Thyroid gland (tissue), 4 donors: Measurements from ENCODE around the gene RALGDS. TPM values are rescaled to one million over a fixed set of nuclear protein-coding genes. Genes with fewer than 3 reads are reported as not detected.

Experiments
- DNase-seq, 2 donors: peaks; one replicate each; pipeline ENCODE4 v3.0.0-alpha.2; 2019
- H3K27ac ChIP-seq, 3 donors: fragments of 200-600 bp; sonication (generic); 1 replicate in 2 of 3; 2 replicates in 1 of 3; pipeline ENCODE4 v1.5.1; 2016 to 2019; ENCODE audit warnings: mild to moderate bottlenecking in 1 of 3, moderate library complexity in 1 of 3
- H3K27me3 ChIP-seq: fragments of 200-600 bp; sonication (generic); one replicate; pipeline ENCODE4 v1.5.1; 2019
- H3K36me3 ChIP-seq, 2 donors: fragments of 200-600 bp; sonication (generic); one replicate each; pipeline ENCODE4 v1.5.1; 2016 to 2019
- H3K4me1 ChIP-seq, 2 donors: fragments of 200-600 bp; sonication (generic); one replicate each; pipeline ENCODE4 v1.5.1; 2017 to 2019
- H3K4me3 ChIP-seq, 3 donors: fragments of 200-600 bp; sonication (generic); replicated peaks in 1 of 3; 1 replicate in 2 of 3; 2 replicates in 1 of 3; pipeline ENCODE4 v1.5.1; 2016; ENCODE audit warnings: mild to moderate bottlenecking in 1 of 3
- H3K9me3 ChIP-seq: fragments of 200-600 bp; sonication (generic); one replicate; pipeline ENCODE4 v1.5.1; 2017
- POLR2A ChIP-seq, 2 donors: fragments of 450-650 bp; IDR thresholded peaks; one replicate each; pipeline ENCODE4 v1.6.1; 2017; ENCODE audit warnings: antibody characterized with exemption in 2 of 2, mild to moderate bottlenecking in 2 of 2, moderate library complexity in 1 of 2
- WGBS, 2 donors: methylation state at CpG; one replicate each; pipeline ENCODE4 v1.1.5; 2017; 5-methylcytosine and 5-hydroxymethylcytosine counted together
- intact Hi-C: fragments of 100-400 bp; cut with DNase I; formaldehyde crosslinking; loops from one replicate; pipeline ENCODE4 v1.15.1; 2023
- total RNA-seq, 4 donors: library from RNA; depleted of rRNA; stranded (reverse); fragments of >200 nt; gene quantifications; one replicate each; pipeline ENCODE4 v1.2.3, GENCODE V29; 2016
- TF ChIP-seq, protein P1 (sequence below), 6 experiments: fragments of 200-600 bp in 3 of 6; fragments of 450-650 bp in 3 of 6; sonication (generic) in 3 of 6; IDR thresholded peaks; one replicate each; pipeline ENCODE4 v1.5.1; 2016 to 2019; ENCODE audit warnings: antibody characterized with exemption in 6 of 6, mild to moderate bottlenecking in 2 of 6, inconsistent platforms in 1 of 6, moderate library complexity in 1 of 6

Gene RALGDS
- total RNA-seq, 4 donors from 2014 or later: 32.2 to 55.3 (median 43.5) TPM

DNA sequence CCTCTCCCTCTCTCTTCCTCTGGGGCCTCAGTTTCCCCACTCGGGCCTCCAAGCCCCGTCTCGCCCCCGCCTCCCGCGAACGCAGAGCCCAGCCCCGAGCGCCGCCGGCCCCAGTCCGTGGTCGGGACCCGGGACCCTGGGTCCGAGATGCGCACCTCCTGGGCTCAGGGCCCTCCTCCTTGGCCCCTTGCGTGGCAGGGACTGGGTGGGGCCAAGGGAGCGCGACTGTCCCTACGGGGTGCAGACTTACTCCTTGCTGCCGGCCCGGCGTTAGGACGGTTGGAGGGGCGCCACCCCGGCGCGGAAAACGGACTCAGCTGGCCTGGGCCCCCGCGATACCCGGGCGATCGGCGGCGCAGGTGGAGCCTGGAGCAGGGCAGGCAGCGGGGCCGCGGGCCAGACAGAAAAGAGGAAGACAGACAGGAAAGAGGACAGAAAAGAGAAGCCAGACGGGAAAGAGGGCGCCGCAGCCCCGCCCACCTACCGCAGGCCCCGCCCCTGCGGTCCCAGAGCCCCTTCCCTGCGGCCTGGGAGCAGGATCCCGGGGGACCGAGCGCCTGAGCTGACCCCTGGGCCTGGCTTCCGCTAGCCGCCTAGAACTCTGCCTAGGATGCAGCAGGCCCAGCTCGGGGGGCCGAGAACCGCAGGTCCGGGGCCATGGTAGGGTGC is 42.6 kb upstream of the RALGDS start, which contains the start of gene GBGT1:
Gene GBGT1 (minus strand): TSS at position 411 of the 669 bp plus-strand sequence. CDS start 1,502 bp downstream, outside the sequence.
- no peaks in the 10 kb centered on the region for H3K36me3 ChIP-seq
- DNase-seq: peak; percentile 61 to 69
- TF ChIP-seq, protein P1, sequence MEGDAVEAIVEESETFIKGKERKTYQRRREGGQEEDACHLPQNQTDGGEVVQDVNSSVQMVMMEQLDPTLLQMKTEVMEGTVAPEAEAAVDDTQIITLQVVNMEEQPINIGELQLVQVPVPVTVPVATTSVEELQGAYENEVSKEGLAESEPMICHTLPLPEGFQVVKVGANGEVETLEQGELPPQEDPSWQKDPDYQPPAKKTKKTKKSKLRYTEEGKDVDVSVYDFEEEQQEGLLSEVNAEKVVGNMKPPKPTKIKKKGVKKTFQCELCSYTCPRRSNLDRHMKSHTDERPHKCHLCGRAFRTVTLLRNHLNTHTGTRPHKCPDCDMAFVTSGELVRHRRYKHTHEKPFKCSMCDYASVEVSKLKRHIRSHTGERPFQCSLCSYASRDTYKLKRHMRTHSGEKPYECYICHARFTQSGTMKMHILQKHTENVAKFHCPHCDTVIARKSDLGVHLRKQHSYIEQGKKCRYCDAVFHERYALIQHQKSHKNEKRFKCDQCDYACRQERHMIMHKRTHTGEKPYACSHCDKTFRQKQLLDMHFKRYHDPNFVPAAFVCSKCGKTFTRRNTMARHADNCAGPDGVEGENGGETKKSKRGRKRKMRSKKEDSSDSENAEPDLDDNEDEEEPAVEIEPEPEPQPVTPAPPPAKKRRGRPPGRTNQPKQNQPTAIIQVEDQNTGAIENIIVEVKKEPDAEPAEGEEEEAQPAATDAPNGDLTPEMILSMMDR (IDR thresholded peaks at IDR 0.05): no peak
- peak in 1 of 2 donors; percentile 51 for TF ChIP-seq POLR2A (IDR thresholded peaks at IDR 0.05)
- peaks cover 15 to 27% of the 10 kb centered on the region in 2 donors for H3K4me1 ChIP-seq
- intact Hi-C loops: no loop called here
- no peaks in the 10 kb centered on the region for H3K9me3 ChIP-seq
- 2 to 4% methylated on average over 23 to 33 of the region's 56 CpGs for WGBS, 2 donors
- H3K4me3 ChIP-seq: peak within 1 kb of the TSS; percentile 3 to 67 (median 47)
- peak within 1 kb of the TSS; percentile 36 to 68 (median 68) for H3K27ac ChIP-seq
- H3K27me3 ChIP-seq: no peaks in the 10 kb centered on the region

DNA sequence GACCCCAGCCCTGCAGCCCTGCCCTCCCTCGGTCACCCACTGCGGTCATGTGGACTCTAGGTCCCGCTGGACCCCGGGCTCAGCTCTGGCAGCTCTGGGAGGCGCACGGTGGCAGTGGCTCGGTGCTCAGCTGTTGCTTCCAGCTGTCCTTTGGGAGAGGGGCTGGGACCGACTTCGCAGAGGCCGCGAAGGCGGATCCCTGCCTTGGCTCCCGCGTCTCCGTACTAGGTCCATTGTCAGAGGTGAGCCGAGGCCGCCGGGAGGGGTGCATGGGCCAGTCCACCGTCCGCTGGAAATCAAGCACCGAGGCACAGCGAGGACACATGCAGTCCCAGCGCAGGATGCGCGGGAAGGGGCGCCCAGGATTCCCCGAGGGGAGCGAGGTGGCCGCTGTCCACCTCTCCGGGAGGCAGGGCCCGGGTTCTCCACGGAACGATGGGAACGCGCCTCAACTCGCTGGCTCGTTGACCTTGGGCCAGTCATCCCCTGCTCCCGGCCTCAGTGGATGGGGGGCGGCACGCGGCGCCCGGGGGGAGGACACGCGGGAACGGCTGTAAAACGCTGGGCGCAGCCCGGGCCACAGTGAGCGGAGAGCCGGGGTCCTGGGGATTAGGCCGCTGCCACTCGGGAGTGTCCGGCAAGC is 41.9 kb upstream of the RALGDS start:
- TF ChIP-seq POLR2A (IDR thresholded peaks at IDR 0.05): no peak
- TF ChIP-seq, protein P1 (IDR thresholded peaks at IDR 0.05): no peak
- intact Hi-C loops: no loop called here
- H3K27me3 ChIP-seq: no peaks in the 10 kb centered on the region
- peak overlapping the region; percentile 36 to 68 (median 68) for H3K27ac ChIP-seq
- peak overlapping the region; percentile 3 to 67 (median 47) for H3K4me3 ChIP-seq
- peak in 1 of 2 donors; percentile 28 for DNase-seq
- H3K4me1 ChIP-seq: peaks cover 15 to 27% of the 10 kb centered on the region in 2 donors
- H3K9me3 ChIP-seq: no peaks in the 10 kb centered on the region
- no peaks in the 10 kb centered on the region for H3K36me3 ChIP-seq
- 30% methylated on average over 8 of the region's 54 CpGs; no CpG with 5 or more reads in 1 of the 2 donors for WGBS, 2 donors

DNA sequence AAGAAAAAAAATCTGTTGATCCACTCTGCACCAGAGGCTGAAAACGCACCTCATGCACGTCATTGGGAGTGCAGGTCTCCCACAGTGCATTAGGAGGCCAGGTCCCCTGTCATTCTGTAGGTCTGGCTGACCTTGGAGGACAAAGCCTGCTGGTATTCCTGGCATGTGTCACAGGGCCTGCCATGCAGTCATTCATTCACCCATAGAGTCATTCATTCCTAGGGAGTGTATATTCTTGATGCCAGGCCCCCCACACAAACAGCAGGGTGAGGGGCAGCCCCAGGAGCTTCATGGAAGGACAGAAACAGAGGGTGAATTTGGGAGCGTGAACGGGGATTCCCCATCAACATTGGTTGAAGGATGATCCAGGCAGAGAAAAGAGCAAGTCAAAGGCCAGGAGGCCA is 40.5 kb upstream of the RALGDS start:
- no peaks in the 10 kb centered on the region for H3K27me3 ChIP-seq
- H3K4me1 ChIP-seq: peaks cover 15 to 27% of the 10 kb centered on the region in 2 donors
- TF ChIP-seq POLR2A (IDR thresholded peaks at IDR 0.05): no peak
- TF ChIP-seq, protein P1 (IDR thresholded peaks at IDR 0.05): no peak
- H3K9me3 ChIP-seq: no peaks in the 10 kb centered on the region
- H3K27ac ChIP-seq: no peak overlapping the region
- no peak overlapping the region for H3K4me3 ChIP-seq
- intact Hi-C loops: no loop called here
- H3K36me3 ChIP-seq: no peaks in the 10 kb centered on the region
- no peak for DNase-seq
- 90 to 93% methylated on average over 4 of the region's 4 CpGs for WGBS, 2 donors

DNA sequence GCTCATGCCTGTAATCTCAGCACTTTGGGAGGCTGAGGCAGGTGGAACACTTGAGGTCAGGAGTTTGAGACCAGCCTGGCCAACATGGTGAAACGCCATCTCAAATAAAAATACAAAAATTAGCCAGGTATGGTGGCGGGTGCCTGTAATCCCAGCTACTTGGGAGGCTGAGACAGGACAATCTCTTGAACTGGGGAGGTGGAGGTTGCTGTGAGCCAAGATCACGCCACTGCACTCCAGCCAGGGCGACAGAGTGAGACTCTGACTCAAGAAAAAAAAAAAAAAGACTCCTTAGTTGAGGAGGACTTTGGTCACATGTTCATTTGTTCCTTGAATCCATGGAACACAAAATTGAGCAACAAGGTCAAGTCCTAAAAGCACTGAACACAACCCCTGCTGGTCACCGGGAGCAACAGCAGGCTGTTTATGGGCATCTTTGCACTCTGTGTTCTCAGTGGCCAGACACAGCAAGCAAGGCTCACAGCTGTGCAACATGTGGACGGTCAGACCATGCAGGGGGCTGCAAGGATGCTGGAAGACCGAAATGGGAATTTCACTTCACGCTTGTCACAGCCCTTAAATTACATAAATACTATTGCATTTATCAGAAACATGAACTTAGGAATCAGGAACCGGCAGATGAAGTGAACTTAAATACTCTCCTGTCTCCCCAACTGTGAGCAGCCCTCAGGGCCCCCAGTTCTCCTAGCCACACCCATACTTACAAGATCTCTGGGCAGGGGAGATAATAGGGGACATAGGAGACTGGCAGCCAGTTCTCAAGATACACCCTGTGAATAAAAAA is 39.9 kb upstream of the RALGDS start:
- Histone ChIP-seq H3K9me3 (no peaks in the 10 kb centered on the region), H3K4me3 (no peak overlapping the region), H3K4me1 (peaks cover 15 to 27% of the 10 kb centered on the region in 2 donors), H3K27me3 (no peaks in the 10 kb centered on the region), H3K27ac (peak overlapping the region; percentile 33 to 48 (median 41)), H3K36me3 (no peaks in the 10 kb centered on the region)
- peak; percentile 64 to 72 for DNase-seq
- TF ChIP-seq, protein P1 (IDR thresholded peaks at IDR 0.05): peak; percentile 44 to 72 (median 64)
- no peak for TF ChIP-seq POLR2A (IDR thresholded peaks at IDR 0.05)
- intact Hi-C loops: no loop called here
- 69 to 70% methylated on average over 9 of the region's 9 CpGs for WGBS, 2 donors
